Endothelial cell of umbilical vein (primary cell): ENCODE measurements around the gene DAAM1. TPM values are rescaled to one million over a fixed set of nuclear protein-coding genes. Genes with fewer than 3 reads are reported as not detected.

Experiments used
- BruUV-seq: library from RNA; stranded (reverse); fragments of 400-500 nt; replicated peaks from 2 replicates; lab custom pipeline; 2021; lab: Mats Ljungman, UMichigan
- CTCF ChIA-PET: fragments of 300-600, 350-600 bp; sonication (Branson Sonifier 250); formaldehyde crosslinking; loops from one replicate; lab custom pipeline; 2021; ENCODE audit warnings: antibody characterized with exemption, inconsistent platforms; lab: Charles Lee
- POLR2A ChIA-PET: fragments of 300-600, 350-600 bp; sonication (Branson Sonifier 250); formaldehyde crosslinking; loops from one replicate; lab custom pipeline; 2021; ENCODE audit warnings: antibody characterized with exemption, inconsistent platforms; lab: Charles Lee
- DNase-seq: peaks from one replicate; pipeline ENCODE4 v3.0.0-alpha.2; 2011; ENCODE audit warnings: low read depth, low spot score
- FAIRE-seq: peaks from 2 replicates; lab custom pipeline; 2011; peaks lifted over from hg19 to GRCh38; lab: Jason Lieb, UNC
- H2AFZ ChIP-seq: 2 replicates; pipeline ENCODE4 v1.6.0; 2012; ENCODE audit warnings: low read depth, low read length, control low read depth, inconsistent platforms
- H3K27ac ChIP-seq: 2 replicates; pipeline ENCODE4 v1.5.1; 2011; ENCODE audit warnings: low read depth, mild to moderate bottlenecking, control low read depth, low read length, moderate library complexity; ENCODE audit not compliant: insufficient read depth
- H3K27me3 ChIP-seq, 2 experiments: 2 replicates each; pipeline versions ENCODE4 v1.6.0 to v1.6.1; 2011; ENCODE audit warnings: low read length in 2 of 2, mixed read lengths in 1 of 2; ENCODE audit not compliant: control insufficient read depth in 2 of 2, insufficient read depth in 2 of 2
- H3K36me3 ChIP-seq, 2 experiments: 2 replicates in 1 of 2; 3 replicates in 1 of 2; pipeline ENCODE4 v1.5.1; 2011; ENCODE audit warnings: low read length in 2 of 2, mild to moderate bottlenecking in 1 of 2, moderate library complexity in 1 of 2; ENCODE audit not compliant: control insufficient read depth in 2 of 2, insufficient read depth in 2 of 2; ENCODE audit errors: extremely low read depth in 1 of 2
- H3K4me1 ChIP-seq: 3 replicates; pipeline ENCODE4 v1.5.1; 2011; ENCODE audit warnings: mild to moderate bottlenecking, low read length; ENCODE audit not compliant: control insufficient read depth, insufficient read depth; ENCODE audit errors: extremely low read depth
- H3K4me2 ChIP-seq: 2 replicates; pipeline ENCODE4 v1.6.1; 2011; ENCODE audit warnings: low read length, control low read depth, mixed read lengths; ENCODE audit not compliant: insufficient read depth
- H3K4me3 ChIP-seq, 3 experiments: fragments of 200-600 bp in 1 of 3; sonication (generic), shearing (Covaris generic) in 1 of 3; replicated peaks in 1 of 3; 2 replicates each; pipeline ENCODE4 v1.5.1; 2011 to 2016; ENCODE audit warnings: control low read depth in 3 of 3, low read length in 3 of 3, mild to moderate bottlenecking in 2 of 3, inconsistent platforms in 1 of 3, low read depth in 1 of 3, moderate library complexity in 1 of 3; ENCODE audit not compliant: insufficient read depth in 1 of 3
- H3K79me2 ChIP-seq: 2 replicates; pipeline ENCODE4 v1.6.0; 2012; ENCODE audit warnings: low read length, inconsistent platforms; ENCODE audit not compliant: control insufficient read depth, insufficient read depth
- H3K9ac ChIP-seq: replicated peaks from 2 replicates; pipeline ENCODE3; 2011; ENCODE audit warnings: low read length, control low read depth; ENCODE audit not compliant: insufficient read depth; ENCODE audit errors: extremely low read depth
- H3K9me1 ChIP-seq: replicated peaks from 3 replicates; pipeline ENCODE4 v1.6.0; 2011; ENCODE audit warnings: mild to moderate bottlenecking, low read length; ENCODE audit not compliant: control insufficient read depth, insufficient read depth; ENCODE audit errors: extremely low read depth
- H3K9me3 ChIP-seq: replicated peaks from 2 replicates; pipeline ENCODE4 v1.5.1; 2012; ENCODE audit warnings: low read length, inconsistent platforms; ENCODE audit not compliant: control insufficient read depth, insufficient read depth
- H4K20me1 ChIP-seq: replicated peaks from 2 replicates; pipeline ENCODE3; 2011; ENCODE audit warnings: mild to moderate bottlenecking, low read length; ENCODE audit not compliant: control insufficient read depth, insufficient read depth; ENCODE audit errors: extremely low read depth
- EZH2 ChIP-seq: IDR thresholded peaks from 2 replicates; pipeline ENCODE4 v1.6.1; 2012; ENCODE audit warnings: borderline replicate concordance, low read depth, mild to moderate bottlenecking, moderate library complexity, low read length, inconsistent platforms; ENCODE audit not compliant: severe bottlenecking
- FOS ChIP-seq: IDR thresholded peaks from 2 replicates; pipeline ENCODE4 v1.6.1; 2011; ENCODE audit warnings: mild to moderate bottlenecking, low read length, moderate library complexity, borderline replicate concordance; ENCODE audit not compliant: insufficient read depth
- GATA2 ChIP-seq: IDR thresholded peaks from 2 replicates; pipeline ENCODE4 v1.7.0; 2011; ENCODE audit warnings: low read depth, mild to moderate bottlenecking, moderate library complexity, mixed read lengths, low read length; ENCODE audit not compliant: insufficient read length, insufficient read depth
- JUN ChIP-seq: IDR thresholded peaks from 2 replicates; pipeline ENCODE4 v1.6.1; 2011; ENCODE audit warnings: borderline replicate concordance, low read depth; ENCODE audit not compliant: insufficient read length, insufficient read depth
- MAX ChIP-seq: IDR thresholded peaks from 2 replicates; pipeline ENCODE4 v1.6.1; 2011; ENCODE audit not compliant: insufficient read depth, insufficient read length
- MYC ChIP-seq: IDR thresholded peaks from one replicate; pipeline ENCODE4 v1.6.1; 2011; ENCODE audit warnings: mild to moderate bottlenecking, low read depth, low read length
- POLR2A ChIP-seq: IDR thresholded peaks from 2 replicates; pipeline ENCODE4 v1.6.1; 2012; ENCODE audit warnings: low read depth, mild to moderate bottlenecking, control low read depth, low read length
- POLR2AphosphoS5 ChIP-seq: IDR thresholded peaks from 2 replicates; pipeline ENCODE4 v1.6.1; 2012; ENCODE audit warnings: low read depth, mild to moderate bottlenecking, control low read depth, low read length, moderate library complexity; ENCODE audit not compliant: insufficient read depth
- dilution Hi-C: fragments of 300-500 bp; cut with MboI; formaldehyde crosslinking; loops from one replicate; pipeline ENCODE4 v1.15.0; 2019; ENCODE audit warnings: low sequenced_read_pairs; ENCODE audit not compliant: extremely low pct_ligation_motif_present
- intact Hi-C: fragments of 100-400 bp; cut with micrococcal nuclease; formaldehyde crosslinking; loops from one replicate; pipeline ENCODE4 v1.10.0; 2022
- polyA plus RNA-seq, 4 experiments: library from polyadenylated mRNA; depleted of rRNA in 3 of 4; stranded (reverse) in 3 of 4; unstranded in 1 of 4; fragments of >200 nt; gene quantifications; 2 replicates each; pipeline versions ENCODE4 v1.2.1 to v1.2.3, GENCODE V29; 2011 to 2012; ENCODE audit warnings: missing spikeins in 1 of 4
- total RNA-seq: library from RNA; stranded (reverse); gene quantifications from 2 replicates; pipeline ENCODE4 v1.2.3, GENCODE V29; 2021
- TF ChIP-seq, protein P1 (sequence below), 2 donors: IDR thresholded peaks; 1 replicate in 1 of 2; 2 replicates in 1 of 2; pipeline ENCODE4 v1.5.1; 2011; ENCODE audit warnings: low read length in 2 of 2, mild to moderate bottlenecking in 2 of 2, moderate library complexity in 2 of 2, control low read depth in 1 of 2, inconsistent platforms in 1 of 2, low read depth in 1 of 2; ENCODE audit not compliant: insufficient read depth in 1 of 2; ENCODE audit errors: extremely low read depth in 1 of 2

The DAAM1 gene
- total and polyA plus RNA-seq, 2 donors (not counting 3 experiments of a cell fraction or from before 2014, with no cell fraction given), result 10.2 to 25.3 TPM

- Histone ChIP-seq H4K20me1 (no peaks in the 10 kb centered on the region), H3K27me3 (no peaks in the 10 kb centered on the region), H3K4me3 (no peak overlapping the region), H3K9me3 (no peaks in the 10 kb centered on the region), H3K9ac (no peak overlapping the region), H3K4me1 (peaks cover 2% of the 10 kb centered on the region), H3K4me2 (no peak overlapping the region), H3K9me1 (no peaks in the 10 kb centered on the region), H3K79me2 (no peaks in the 10 kb centered on the region), H3K27ac (no peak overlapping the region), H3K36me3 (no peaks in the 10 kb centered on the region), H2AFZ (no peak overlapping the region)
- intact Hi-C loops (no loop called here), dilution Hi-C loops (no loop called here)
- DNase-seq (no peak), FAIRE-seq (no peak)
- ChIA-PET POLR2A (no interaction called here), CTCF (interaction anchor here (0.6 to 1.0 kb wide), 2 partner anchors 9 to 10 kb away, joined by 3 read pairs; no protein-coding TSS in a partner anchor)
- no TSS peak for BruUV-seq
- TF ChIP-seq GATA2, result no peak
- no peak for TF ChIP-seq EZH2
- TF ChIP-seq MAX, result no peak
- TF ChIP-seq JUN, result no peak
- TF ChIP-seq, protein P1, sequence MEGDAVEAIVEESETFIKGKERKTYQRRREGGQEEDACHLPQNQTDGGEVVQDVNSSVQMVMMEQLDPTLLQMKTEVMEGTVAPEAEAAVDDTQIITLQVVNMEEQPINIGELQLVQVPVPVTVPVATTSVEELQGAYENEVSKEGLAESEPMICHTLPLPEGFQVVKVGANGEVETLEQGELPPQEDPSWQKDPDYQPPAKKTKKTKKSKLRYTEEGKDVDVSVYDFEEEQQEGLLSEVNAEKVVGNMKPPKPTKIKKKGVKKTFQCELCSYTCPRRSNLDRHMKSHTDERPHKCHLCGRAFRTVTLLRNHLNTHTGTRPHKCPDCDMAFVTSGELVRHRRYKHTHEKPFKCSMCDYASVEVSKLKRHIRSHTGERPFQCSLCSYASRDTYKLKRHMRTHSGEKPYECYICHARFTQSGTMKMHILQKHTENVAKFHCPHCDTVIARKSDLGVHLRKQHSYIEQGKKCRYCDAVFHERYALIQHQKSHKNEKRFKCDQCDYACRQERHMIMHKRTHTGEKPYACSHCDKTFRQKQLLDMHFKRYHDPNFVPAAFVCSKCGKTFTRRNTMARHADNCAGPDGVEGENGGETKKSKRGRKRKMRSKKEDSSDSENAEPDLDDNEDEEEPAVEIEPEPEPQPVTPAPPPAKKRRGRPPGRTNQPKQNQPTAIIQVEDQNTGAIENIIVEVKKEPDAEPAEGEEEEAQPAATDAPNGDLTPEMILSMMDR (IDR thresholded peaks at IDR 0.05; ENCODE audit: extremely low read depth in 1 of 2, insufficient read depth in 1 of 2, low read depth in 1 of 2, low read length in 2 of 2), result no peak
- TF ChIP-seq POLR2AphosphoS5, result no peak
- TF ChIP-seq POLR2A, result no peak
- TF ChIP-seq FOS, result no peak
- TF ChIP-seq MYC, result no peak
Measured at GRCh38 chr14:59314953-59315599, 126.6 kb downstream of the DAAM1 start.
